Esophagus muscularis mucosa (tissue), 4 donors: Measurements from ENCODE around the gene SHLD1.

Source experiments
- CTCF ChIP-seq, 3 experiments: fragments of 200-600 bp in 2 of 3; fragments of 450-650 bp in 1 of 3; sonication (generic) in 2 of 3; IDR thresholded peaks; one replicate each; pipeline ENCODE4 v1.5.1; 2017 to 2019; ENCODE audit warnings: antibody characterized with exemption in 3 of 3, mild to moderate bottlenecking in 2 of 3, moderate library complexity in 1 of 3
- EP300 ChIP-seq: sonication (generic); formaldehyde crosslinking; IDR thresholded peaks from one replicate; pipeline ENCODE4 v1.6.1; 2017; ENCODE audit warnings: antibody characterized with exemption
- POLR2A ChIP-seq: fragments of 450-650 bp; IDR thresholded peaks from one replicate; pipeline ENCODE4 v1.6.1; 2017; ENCODE audit warnings: antibody characterized with exemption, moderate library complexity, mild to moderate bottlenecking, low read depth
- POLR2AphosphoS5 ChIP-seq, 2 donors: sonication (generic); formaldehyde crosslinking; IDR thresholded peaks; one replicate each; pipeline ENCODE4 v1.6.1; 2017; ENCODE audit warnings: antibody characterized with exemption in 2 of 2

- TF ChIP-seq CTCF (IDR thresholded peaks at IDR 0.05) (no peak), POLR2AphosphoS5 (IDR thresholded peaks at IDR 0.05) (no peak), POLR2A (no peak), EP300 (no peak)
These were observed 29.5 kb upstream of the SHLD1 start for GRCh38 chr20:5720696-5721095.
